PC-9 (cell line): Measurements from ENCODE around the gene CDC14A. TPM values are rescaled to one million over a fixed set of nuclear protein-coding genes. Genes with fewer than 3 reads are reported as not detected.

Experiments used
- BruUV-seq: library from RNA; stranded (reverse); fragments of 400-500 nt; replicated peaks from 2 replicates; lab custom pipeline; 2021; lab: Mats Ljungman, UMichigan
- CTCF ChIA-PET: fragments of 300-600 bp; sonication (Branson Sonifier 250); formaldehyde crosslinking; loops from one replicate; lab custom pipeline; 2022; ENCODE audit warnings: antibody characterized with exemption; lab: Charles Lee
- POLR2A ChIA-PET: fragments of 300-600 bp; sonication (Branson Sonifier 250); formaldehyde crosslinking; loops from one replicate; lab custom pipeline; 2022; ENCODE audit warnings: antibody characterized with exemption; ENCODE audit not compliant: unreplicated experiment; lab: Charles Lee
- DNase-seq, 2 experiments: peaks; one replicate each; pipeline versions ENCODE4 v3.0.0 to v3.0.0-alpha.2; 2015 to 2022; ENCODE audit warnings: mixed read lengths in 1 of 2
- H2AFZ ChIP-seq: fragments of 200-600 bp; sonication (generic); 2 replicates; pipeline ENCODE4 v1.8.1; 2017; ENCODE audit warnings: antibody characterized with exemption
- H3F3A ChIP-seq: fragments of 200-600 bp; sonication (generic); 2 replicates; pipeline ENCODE4 v1.8.1; 2017; ENCODE audit warnings: antibody characterized with exemption, mild to moderate bottlenecking, low read depth; ENCODE audit not compliant: insufficient read depth
- H3K27ac ChIP-seq: fragments of 200-600 bp; sonication (generic); 2 replicates; pipeline ENCODE4 v1.6.1; 2016; ENCODE audit warnings: mixed run types
- H3K27me3 ChIP-seq: fragments of 200-600 bp; sonication (generic); 2 replicates; pipeline ENCODE4 v1.6.1; 2016; ENCODE audit warnings: low read depth, mixed run types; ENCODE audit not compliant: insufficient read depth
- H3K36me3 ChIP-seq: fragments of 200-600 bp; sonication (generic); 2 replicates; pipeline ENCODE4 v1.6.1; 2016; ENCODE audit warnings: low read depth, mixed run types
- H3K4me1 ChIP-seq: fragments of 200-600 bp; sonication (generic); replicated peaks from 2 replicates; pipeline ENCODE4 v1.6.1; 2016; ENCODE audit warnings: mixed run types; ENCODE audit not compliant: insufficient read depth
- H3K4me2 ChIP-seq: fragments of 200-600 bp; sonication (generic); 2 replicates; pipeline ENCODE4 v1.6.1; 2017; ENCODE audit warnings: mixed run types
- H3K4me3 ChIP-seq: fragments of 200-600 bp; sonication (generic); 2 replicates; pipeline ENCODE4 v1.6.1; 2016; ENCODE audit warnings: mixed run types
- H3K79me2 ChIP-seq: fragments of 200-600 bp; sonication (generic); 2 replicates; pipeline ENCODE4 v1.6.1; 2017; ENCODE audit warnings: low read depth, mixed run types
- H3K9me2 ChIP-seq: fragments of 200-600 bp; sonication (generic); 2 replicates; pipeline ENCODE4 v1.8.1; 2017; ENCODE audit warnings: mild to moderate bottlenecking; ENCODE audit not compliant: insufficient read depth
- H3K9me3 ChIP-seq: fragments of 200-600 bp; sonication (generic); 2 replicates; pipeline ENCODE4 v1.8.1; 2016; ENCODE audit warnings: low read depth; ENCODE audit not compliant: insufficient read depth
- H4K20me1 ChIP-seq: fragments of 200-600 bp; sonication (generic); 2 replicates; pipeline ENCODE4 v1.8.1; 2017; ENCODE audit not compliant: insufficient read depth
- CTCF ChIP-seq: fragments of 200-600 bp; sonication (generic); conservative IDR thresholded peaks from 2 replicates; pipeline ENCODE4 v1.6.1; 2017; ENCODE audit warnings: mixed run types, antibody characterized with exemption, mild to moderate bottlenecking, moderate library complexity
- EZH2 ChIP-seq: fragments of 200-600 bp; sonication (generic); IDR thresholded peaks from 2 replicates; pipeline ENCODE4 v1.8.0; 2017; ENCODE audit warnings: antibody characterized with exemption, low read depth
- intact Hi-C: fragments of 100-400 bp; cut with micrococcal nuclease; formaldehyde crosslinking; loops from one replicate; pipeline ENCODE4 v1.10.0; 2022; ENCODE audit not compliant: unreplicated experiment
- total RNA-seq: library from RNA; stranded (reverse); gene quantifications from 2 replicates; pipeline ENCODE4 v1.2.3, GENCODE V29; 2021

The CDC14A gene
- total RNA-seq, 1 experiment from 2014 or later: 2.8 TPM

GRCh38 chr1:100430325-100430756 is 78.0 kb downstream of the CDC14A start:
- no TSS peak for BruUV-seq
- no peaks in the 10 kb centered on the region for H4K20me1 ChIP-seq

GRCh38 chr1:100431954-100432353 is 79.6 kb downstream of the CDC14A start:
- H3K36me3 ChIP-seq: no peaks in the 10 kb centered on the region
- POLR2A ChIA-PET: no interaction called here
- peaks cover 17% of the 10 kb centered on the region for H3K4me1 ChIP-seq
- CTCF ChIA-PET: no interaction called here
- no TSS peak for BruUV-seq
- H3K27ac ChIP-seq: no peak overlapping the region
- H3K9me2 ChIP-seq: no peaks in the 10 kb centered on the region; the same call in 1 of the 2 replicates
- no peak overlapping the region for H3K4me3 ChIP-seq
- no peaks in the 10 kb centered on the region for H3K9me3 ChIP-seq
- H2AFZ ChIP-seq: no peak overlapping the region
- no peak overlapping the region for H3K4me2 ChIP-seq
- peaks cover 3% of the 10 kb centered on the region; the same call in 1 of the 2 replicates for H3F3A ChIP-seq
- intact Hi-C loops: no loop called here
- no peaks in the 10 kb centered on the region for H3K79me2 ChIP-seq
- no peak for TF ChIP-seq EZH2
- TF ChIP-seq CTCF: no peak
- no peaks in the 10 kb centered on the region for H4K20me1 ChIP-seq
- H3K27me3 ChIP-seq: no peaks in the 10 kb centered on the region
- no peak for DNase-seq

More at GRCh38 chr1:100430325-100430756, 78.0 kb downstream of the CDC14A start:
- Histone ChIP-seq H3K9me3 (no peaks in the 10 kb centered on the region), H3K9me2 (no peaks in the 10 kb centered on the region; the same call in 1 of the 2 replicates), H3K27ac (no peak overlapping the region), H2AFZ (no peak overlapping the region), H3K79me2 (no peaks in the 10 kb centered on the region), H3K36me3 (no peaks in the 10 kb centered on the region), H3K4me1 (peaks cover 17% of the 10 kb centered on the region), H3K27me3 (no peaks in the 10 kb centered on the region), H3F3A (peaks cover 3% of the 10 kb centered on the region; the same call in 1 of the 2 replicates), H3K4me3 (no peak overlapping the region), H3K4me2 (no peak overlapping the region)
- ChIA-PET POLR2A (no interaction called here), CTCF (no interaction called here)
- intact Hi-C loops: no loop called here
- TF ChIP-seq CTCF: no peak
- TF ChIP-seq EZH2: no peak
- DNase-seq: no peak

GRCh38 chr1:100433563-100433962 is 81.3 kb downstream of the CDC14A start:
- BruUV-seq: no TSS peak

More at GRCh38 chr1:100433563-100433962, 81.3 kb downstream of the CDC14A start:
- Histone ChIP-seq H3K9me3 (no peaks in the 10 kb centered on the region), H3K79me2 (no peaks in the 10 kb centered on the region), H3K4me2 (peak overlapping the region; percentile 33; the same call in 1 of the 2 replicates), H3K4me3 (no peak overlapping the region), H3K27ac (no peak overlapping the region), H3K36me3 (no peaks in the 10 kb centered on the region), H2AFZ (no peak overlapping the region), H3K9me2 (no peaks in the 10 kb centered on the region), H3K4me1 (peaks cover 17% of the 10 kb centered on the region), H3F3A (peaks cover 3% of the 10 kb centered on the region; the same call in 1 of the 2 replicates), H3K27me3 (no peaks in the 10 kb centered on the region), H4K20me1 (no peaks in the 10 kb centered on the region)
- intact Hi-C loops: no loop called here
- CTCF ChIA-PET: interaction anchor here (1.0 kb wide), 1 partner anchor 22 kb away, joined by 3 read pairs; no protein-coding TSS in a partner anchor
- POLR2A ChIA-PET: interaction anchor here (0.6 kb wide), 1 partner anchor 86 kb away, joined by 4 read pairs; no protein-coding TSS in a partner anchor
- TF ChIP-seq CTCF (no peak), EZH2 (no peak)
- peak in 1 of 2 experiments; percentile 75 for DNase-seq
